Measurements from ENCODE around the gene RAB5IF. TPM values are rescaled to one million over a fixed set of nuclear protein-coding genes. Genes with fewer than 3 reads are reported as not detected.
"Not testable (repeated sequence)": the region's sequence is repeated elsewhere in the genome, so short reads cannot be mapped to it uniquely, and the experiment has no call there.

Gene RAB5IF
- total and polyA plus RNA-seq, 2 experiments from 2014 or later, result 88.0 to 162 TPM

DNA sequence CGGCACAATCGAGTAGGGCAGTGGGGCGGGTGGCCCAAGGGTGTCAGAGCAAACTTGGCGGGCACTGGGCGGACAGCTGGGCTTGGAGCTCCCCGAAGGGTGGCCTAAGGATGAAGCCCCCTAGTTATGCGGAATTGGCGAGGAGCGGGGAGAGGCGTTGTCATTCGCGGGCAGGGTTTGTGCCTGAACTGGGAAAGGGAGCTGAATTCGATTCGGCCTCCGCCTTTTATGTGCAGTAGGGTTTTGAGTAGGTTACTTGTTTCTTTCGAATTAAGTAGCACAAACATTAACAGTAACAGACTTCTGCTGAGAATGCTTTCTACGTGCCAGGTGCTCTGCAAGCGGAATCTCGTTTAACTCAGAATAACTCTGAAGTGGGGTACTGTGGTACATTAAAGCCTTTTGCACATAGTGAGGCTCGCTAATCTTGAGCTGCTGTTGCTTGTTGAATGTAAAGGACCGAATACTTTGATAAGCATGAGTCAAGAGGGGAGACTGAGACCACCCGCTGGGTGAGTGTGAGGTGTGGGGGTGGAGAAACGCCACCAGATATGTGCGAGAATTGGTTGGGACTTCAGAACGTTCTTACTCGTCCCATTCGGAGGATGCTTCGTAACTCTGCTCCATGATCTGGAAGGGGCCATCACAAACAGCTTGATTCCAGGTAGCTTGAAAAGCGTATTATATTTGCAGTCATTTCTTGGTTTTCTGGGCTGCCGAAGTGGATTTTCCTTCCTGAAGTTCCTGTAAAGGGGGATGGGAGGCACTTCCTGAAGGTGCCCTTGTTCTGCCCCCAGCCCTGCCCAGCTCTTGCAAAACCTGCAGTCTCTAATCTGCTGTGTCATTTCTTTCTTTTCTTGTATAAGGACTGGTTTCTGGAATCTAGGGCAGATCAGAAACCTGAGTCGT, 833 bp downstream of the RAB5IF start:
- TF ChIP-seq, protein P1, sequence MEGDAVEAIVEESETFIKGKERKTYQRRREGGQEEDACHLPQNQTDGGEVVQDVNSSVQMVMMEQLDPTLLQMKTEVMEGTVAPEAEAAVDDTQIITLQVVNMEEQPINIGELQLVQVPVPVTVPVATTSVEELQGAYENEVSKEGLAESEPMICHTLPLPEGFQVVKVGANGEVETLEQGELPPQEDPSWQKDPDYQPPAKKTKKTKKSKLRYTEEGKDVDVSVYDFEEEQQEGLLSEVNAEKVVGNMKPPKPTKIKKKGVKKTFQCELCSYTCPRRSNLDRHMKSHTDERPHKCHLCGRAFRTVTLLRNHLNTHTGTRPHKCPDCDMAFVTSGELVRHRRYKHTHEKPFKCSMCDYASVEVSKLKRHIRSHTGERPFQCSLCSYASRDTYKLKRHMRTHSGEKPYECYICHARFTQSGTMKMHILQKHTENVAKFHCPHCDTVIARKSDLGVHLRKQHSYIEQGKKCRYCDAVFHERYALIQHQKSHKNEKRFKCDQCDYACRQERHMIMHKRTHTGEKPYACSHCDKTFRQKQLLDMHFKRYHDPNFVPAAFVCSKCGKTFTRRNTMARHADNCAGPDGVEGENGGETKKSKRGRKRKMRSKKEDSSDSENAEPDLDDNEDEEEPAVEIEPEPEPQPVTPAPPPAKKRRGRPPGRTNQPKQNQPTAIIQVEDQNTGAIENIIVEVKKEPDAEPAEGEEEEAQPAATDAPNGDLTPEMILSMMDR (IDR thresholded peaks at IDR 0.05; ENCODE audit: low read depth, low read length), result no peak
- H3K27me3 ChIP-seq, result no peaks in the 10 kb centered on the region
- peak overlapping the region; percentile 87 for H3K27ac ChIP-seq
- peak overlapping the region; percentile 86 for H3K4me3 ChIP-seq
- H3K36me3 ChIP-seq, result peaks cover 16% of the 10 kb centered on the region
- H3K4me1 ChIP-seq (ENCODE audit: low read depth), result peaks cover 5% of the 10 kb centered on the region
- peak in 1 of 2 donors; percentile 46 for DNase-seq (ENCODE audit: low read depth in 1 of 2, low spot score in 1 of 2)
- no peaks in the 10 kb centered on the region for H3K9me3 ChIP-seq (ENCODE audit: low read depth)

DNA sequence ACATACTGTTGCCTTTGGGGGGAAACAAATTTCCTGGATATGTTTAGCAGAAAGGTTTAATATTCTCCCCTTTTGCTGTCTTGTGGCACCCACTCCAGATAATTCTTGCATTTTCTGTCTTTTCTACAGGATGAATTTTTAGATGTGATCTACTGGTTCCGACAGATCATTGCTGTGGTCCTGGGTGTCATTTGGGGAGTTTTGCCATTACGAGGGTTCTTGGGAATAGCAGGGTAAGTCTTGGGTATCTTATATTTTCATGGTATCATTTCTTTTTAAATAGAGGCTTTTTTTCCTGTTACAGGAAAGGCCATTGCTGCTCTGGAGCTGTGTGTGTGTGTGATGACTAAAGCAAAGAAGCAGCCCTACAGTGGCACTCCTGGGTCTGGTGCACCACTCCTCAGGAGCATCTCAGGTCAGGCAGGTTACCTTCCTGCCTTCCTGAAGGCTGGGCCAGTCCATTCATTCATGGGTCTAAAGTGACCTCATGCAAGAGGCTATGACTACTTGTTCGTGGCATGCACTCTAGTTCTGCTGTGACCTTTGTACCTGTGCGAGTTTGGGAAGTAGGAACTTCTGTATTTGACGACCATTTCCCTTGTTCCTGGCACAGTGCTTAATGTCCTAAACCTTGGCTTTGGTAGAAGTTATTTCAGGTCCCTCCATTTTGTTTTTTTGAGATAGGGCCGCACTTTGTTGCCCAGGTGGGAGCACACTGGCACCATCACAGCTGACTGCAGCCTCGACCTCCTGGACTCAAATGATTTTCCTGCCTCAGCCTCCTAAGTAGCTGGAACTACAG, 2.2 kb downstream of the RAB5IF start:
- Histone ChIP-seq H3K36me3 (peaks cover 30% of the 10 kb centered on the region), H3K4me3 (no peak overlapping the region), H3K27me3 (no peaks in the 10 kb centered on the region), H3K27ac (no peak overlapping the region), H3K9me3 (ENCODE audit: low read depth) (no peaks in the 10 kb centered on the region), H3K4me1 (ENCODE audit: low read depth) (peaks cover 5% of the 10 kb centered on the region)
- no peak for DNase-seq (ENCODE audit: low read depth in 1 of 2, low spot score in 1 of 2)
- TF ChIP-seq, protein P1 (IDR thresholded peaks at IDR 0.05; ENCODE audit: low read depth, low read length), result no peak

GRCh38 chr20:36608388-36608728, 2.8 kb downstream of the RAB5IF start:
- H3K36me3 ChIP-seq, result peaks cover 35% of the 10 kb centered on the region
- not testable (repeated sequence) for H3K9me3 ChIP-seq (ENCODE audit: low read depth); H3K27ac ChIP-seq; H3K27me3 ChIP-seq; H3K4me3 ChIP-seq; H3K4me1 ChIP-seq (ENCODE audit: low read depth); DNase-seq (ENCODE audit: low read depth in 1 of 2, low spot score in 1 of 2)

DNA sequence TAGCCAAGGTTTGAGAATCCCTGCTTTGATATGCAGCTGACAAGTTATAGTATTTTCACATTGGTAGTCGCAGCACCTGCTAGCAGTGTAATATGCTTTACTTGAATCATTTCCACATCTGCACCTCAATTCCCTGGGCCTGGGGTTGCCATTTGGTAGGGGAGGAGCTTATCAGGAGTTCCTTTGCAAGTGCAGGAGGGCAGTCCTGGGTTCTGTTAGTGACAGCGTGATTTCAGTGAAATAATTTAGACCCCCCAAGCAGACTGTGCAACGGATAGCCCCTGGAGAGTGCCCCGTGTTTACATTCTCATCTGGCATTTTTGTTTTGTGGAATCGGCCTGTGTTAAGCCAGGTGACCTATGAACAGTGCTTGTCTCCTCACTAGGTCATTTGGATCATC, 6.0 kb downstream of the RAB5IF start:
- TF ChIP-seq, protein P1 (IDR thresholded peaks at IDR 0.05; ENCODE audit: low read depth, low read length), result no peak
- Histone ChIP-seq H3K9me3 (ENCODE audit: low read depth) (no peaks in the 10 kb centered on the region), H3K36me3 (peaks cover 43% of the 10 kb centered on the region)

GRCh38 chr20:36613974-36614373, 8.4 kb downstream of the RAB5IF start:
- no peak overlapping the region for H3K27ac ChIP-seq
- peaks cover 43% of the 10 kb centered on the region for H3K36me3 ChIP-seq
- H3K27me3 ChIP-seq, result no peaks in the 10 kb centered on the region
- no peaks in the 10 kb centered on the region for H3K4me1 ChIP-seq (ENCODE audit: low read depth)
- no peak overlapping the region for H3K4me3 ChIP-seq
- TF ChIP-seq, protein P1 (IDR thresholded peaks at IDR 0.05; ENCODE audit: low read depth, low read length), result no peak
- DNase-seq (ENCODE audit: low read depth in 1 of 2, low spot score in 1 of 2), result no peak
- no peaks in the 10 kb centered on the region for H3K9me3 ChIP-seq (ENCODE audit: low read depth)

More for the DNA sequence above, 6.0 kb downstream of the RAB5IF start:
- Histone ChIP-seq H3K4me3 (no peak overlapping the region), H3K4me1 (ENCODE audit: low read depth) (no peaks in the 10 kb centered on the region), H3K27ac (no peak overlapping the region), H3K27me3 (no peaks in the 10 kb centered on the region)
- no peak for DNase-seq (ENCODE audit: low read depth in 1 of 2, low spot score in 1 of 2)

Measured in cardiac muscle cell (in vitro differentiated cells and primary cell).